Measurements from ENCODE around the gene KANK4.
"Not testable (repeated sequence)": the region's sequence is repeated elsewhere in the genome, so short reads cannot be mapped to it uniquely, and the experiment has no call there.

The KANK4 gene

GRCh38 chr1:62235576-62235975 is 83.7 kb downstream of the KANK4 start:
- no peak for DNase-seq

- DNase-seq = no peak
Observed at GRCh38 chr1:62234688-62235087, 84.5 kb downstream of the KANK4 start.

- no peak for DNase-seq
Observed at GRCh38 chr1:62233926-62234450, 85.2 kb downstream of the KANK4 start.

GRCh38 chr1:62232871-62233278 is 86.4 kb downstream of the KANK4 start:
- DNase-seq = no peak

GRCh38 chr1:62230718-62231117 is 88.5 kb downstream of the KANK4 start:
- no peak for DNase-seq

GRCh38 chr1:62229932-62230331 is 89.3 kb downstream of the KANK4 start:
- no peak for DNase-seq

GRCh38 chr1:62229468-62229867 is 89.8 kb downstream of the KANK4 start:
- no peak for DNase-seq

GRCh38 chr1:62228883-62229187 is 90.4 kb downstream of the KANK4 start:
- no peak for DNase-seq

GRCh38 chr1:62228136-62228882 is 90.9 kb downstream of the KANK4 start:
- no peak for DNase-seq

- DNase-seq = no peak
Observed at GRCh38 chr1:62227496-62227895, 91.7 kb downstream of the KANK4 start.

- DNase-seq = no peak
Observed at GRCh38 chr1:62224182-62224581, 95.1 kb downstream of the KANK4 start.

- DNase-seq = no peak
Observed at GRCh38 chr1:62222321-62222720, 96.9 kb downstream of the KANK4 start.

GRCh38 chr1:62221171-62221570 is 98.1 kb downstream of the KANK4 start:
- no peak for DNase-seq

- DNase-seq = not testable (repeated sequence)
Observed at GRCh38 chr1:62220456-62220855, 98.8 kb downstream of the KANK4 start.

- DNase-seq = no peak
Observed at GRCh38 chr1:62218604-62219003, 100.6 kb downstream of the KANK4 start.

- no peak for DNase-seq
Observed at GRCh38 chr1:62213075-62213914, 105.9 kb downstream of the KANK4 start.

- DNase-seq = no peak
Observed at GRCh38 chr1:62212411-62212810, 106.8 kb downstream of the KANK4 start.

GRCh38 chr1:62210960-62211359 is 108.3 kb downstream of the KANK4 start:
- no peak for DNase-seq

GRCh38 chr1:62209931-62210595 is 109.2 kb downstream of the KANK4 start:
- DNase-seq = peak in 1 of 2 donors; percentile 3

GRCh38 chr1:62208970-62209369 is 110.3 kb downstream of the KANK4 start:
- no peak for DNase-seq

- no peak for DNase-seq
Observed at GRCh38 chr1:62208087-62208486, 111.1 kb downstream of the KANK4 start.

GRCh38 chr1:62207187-62207586 is 112.0 kb downstream of the KANK4 start:
- no peak for DNase-seq

GRCh38 chr1:62198781-62199125 is 120.5 kb downstream of the KANK4 start:
- no peak for DNase-seq

Measured in bone marrow (tissue), 2 donors.